ENCODE results near the gene PATZ1. TPM values are rescaled to one million over a fixed set of nuclear protein-coding genes. Genes with fewer than 3 reads are reported as not detected.

PATZ1 gene
- total RNA-seq, 1 donor from 2014 or later: 24.3 TPM

- no peak overlapping the region for H3K4me3 ChIP-seq
- no peak for TF ChIP-seq CTCF (IDR thresholded peaks at IDR 0.05)
- intact Hi-C loops (cut with DNase I): no loop called here
- no peaks in the 10 kb centered on the region for H3K36me3 ChIP-seq
- no peaks in the 10 kb centered on the region for H3K27me3 ChIP-seq
- no peak overlapping the region for H3K27ac ChIP-seq
- H3K9me3 ChIP-seq: no peaks in the 10 kb centered on the region
- DNase-seq: no peak
- no peak for ATAC-seq
- no peaks in the 10 kb centered on the region for H3K4me1 ChIP-seq
These were observed 21.3 kb upstream of the PATZ1 start for GRCh38 chr22:31367426-31367825.

GRCh38 chr22:31363885-31364465 lies 17.8 kb upstream of the PATZ1 start:
- H3K4me3 ChIP-seq: no peak overlapping the region
- no peaks in the 10 kb centered on the region for H3K36me3 ChIP-seq
- intact Hi-C loops (cut with DNase I): no loop called here
- no peak overlapping the region for H3K27ac ChIP-seq
- DNase-seq (no peak), ATAC-seq (no peak)
- H3K27me3 ChIP-seq: no peaks in the 10 kb centered on the region
- H3K4me1 ChIP-seq: no peaks in the 10 kb centered on the region
- H3K9me3 ChIP-seq: no peaks in the 10 kb centered on the region
- TF ChIP-seq CTCF (IDR thresholded peaks at IDR 0.05): no peak

GRCh38 chr22:31361743-31362142 lies 15.6 kb upstream of the PATZ1 start:
- no peak for TF ChIP-seq CTCF (IDR thresholded peaks at IDR 0.05)
- Histone ChIP-seq H3K4me1 (no peaks in the 10 kb centered on the region), H3K4me3 (no peak overlapping the region), H3K27ac (no peak overlapping the region), H3K27me3 (no peaks in the 10 kb centered on the region), H3K9me3 (no peaks in the 10 kb centered on the region), H3K36me3 (no peaks in the 10 kb centered on the region)
- DNase-seq: no peak
- intact Hi-C loops (cut with DNase I): no loop called here
- ATAC-seq: no peak

GRCh38 chr22:31360029-31360428 lies 13.9 kb upstream of the PATZ1 start:
- ATAC-seq (no peak), DNase-seq (no peak)
- intact Hi-C loops (cut with DNase I): no loop called here
- Histone ChIP-seq H3K4me3 (no peak overlapping the region), H3K27ac (no peak overlapping the region), H3K9me3 (no peaks in the 10 kb centered on the region), H3K36me3 (no peaks in the 10 kb centered on the region), H3K4me1 (no peaks in the 10 kb centered on the region), H3K27me3 (no peaks in the 10 kb centered on the region)
- no peak for TF ChIP-seq CTCF (IDR thresholded peaks at IDR 0.05)

- Histone ChIP-seq H3K27ac (no peak overlapping the region), H3K4me3 (no peak overlapping the region), H3K4me1 (no peaks in the 10 kb centered on the region), H3K27me3 (no peaks in the 10 kb centered on the region), H3K9me3 (no peaks in the 10 kb centered on the region), H3K36me3 (no peaks in the 10 kb centered on the region)
- no peak for TF ChIP-seq CTCF (IDR thresholded peaks at IDR 0.05)
- no peak for DNase-seq
- intact Hi-C loops (cut with DNase I): no loop called here
- no peak for ATAC-seq
These were observed 8.4 kb upstream of the PATZ1 start for GRCh38 chr22:31354515-31354914.

GRCh38 chr22:31350410-31350863 lies 4.3 kb upstream of the PATZ1 start:
- intact Hi-C loops (cut with DNase I): no loop called here
- Histone ChIP-seq H3K27me3 (no peaks in the 10 kb centered on the region), H3K4me1 (peaks cover 3% of the 10 kb centered on the region), H3K27ac (no peak overlapping the region), H3K4me3 (no peak overlapping the region), H3K36me3 (no peaks in the 10 kb centered on the region), H3K9me3 (no peaks in the 10 kb centered on the region)
- no peak for TF ChIP-seq CTCF (IDR thresholded peaks at IDR 0.05)
- ATAC-seq (no peak), DNase-seq (no peak)

Measured in upper lobe of right lung (tissue), 1 donor.